ENCODE results near the gene GNA12. TPM values are rescaled to one million over a fixed set of nuclear protein-coding genes. Genes with fewer than 3 reads are reported as not detected.

GNA12 gene
- total RNA-seq, 1 experiment from 2014 or later = 35.5 TPM

GRCh38 chr7:2730846-2731770, 113.0 kb downstream of the GNA12 start:
- intact Hi-C loops (cut with micrococcal nuclease; ENCODE audit: unreplicated experiment) = no loop called here
- DNase-seq (ENCODE audit: low spot score) = no peak

GRCh38 chr7:2729893-2730716, 114.0 kb downstream of the GNA12 start:
- ChIA-PET POLR2A (ENCODE audit: low non-redundant PET) (no interaction called here), CTCF (no interaction called here)
- no peak for TF ChIP-seq EZH2 (IDR thresholded peaks at IDR 0.05; ENCODE audit: borderline replicate concordance, low read depth, low read length, poor library complexity, severe bottlenecking)
- no peak for TF ChIP-seq CTCF (conservative IDR thresholded peaks at IDR 0.05; ENCODE audit: low read depth, low read length)
- BruUV-seq (replicated peaks) = no TSS peak
- no peak overlapping the region for H3K27ac ChIP-seq (ENCODE audit: low read depth, low read length, poor library complexity, severe bottlenecking)
- H3K4me3 ChIP-seq (ENCODE audit: low read depth, low read length, poor library complexity, severe bottlenecking) = no peak overlapping the region
- peaks cover 6% of the 10 kb centered on the region for H3K4me1 ChIP-seq (ENCODE audit: insufficient read depth, low read length, poor library complexity, severe bottlenecking)
- no peaks in the 10 kb centered on the region for H3K9me3 ChIP-seq (ENCODE audit: low read depth, low read length, poor library complexity, severe bottlenecking)
- DNase-seq (ENCODE audit: low spot score) = no peak
- H3K27me3 ChIP-seq (replicated peaks; ENCODE audit: insufficient read depth, low read depth, low read length, poor library complexity) = no peaks in the 10 kb centered on the region
- H3K36me3 ChIP-seq (ENCODE audit: insufficient read depth, low read length, poor library complexity, severe bottlenecking) = no peaks in the 10 kb centered on the region
- intact Hi-C loops (cut with micrococcal nuclease; ENCODE audit: unreplicated experiment) = no loop called here

More at GRCh38 chr7:2730846-2731770, 113.0 kb downstream of the GNA12 start:
- H3K4me3 ChIP-seq (ENCODE audit: low read depth, low read length, poor library complexity, severe bottlenecking) = no peak overlapping the region
- POLR2A ChIA-PET (ENCODE audit: low non-redundant PET) = no interaction called here
- no peaks in the 10 kb centered on the region for H3K9me3 ChIP-seq (ENCODE audit: low read depth, low read length, poor library complexity, severe bottlenecking)
- TSS peak; percentile 13 for BruUV-seq (replicated peaks)
- H3K4me1 ChIP-seq (ENCODE audit: insufficient read depth, low read length, poor library complexity, severe bottlenecking) = peaks cover 9% of the 10 kb centered on the region
- TF ChIP-seq EZH2 (IDR thresholded peaks at IDR 0.05; ENCODE audit: borderline replicate concordance, low read depth, low read length, poor library complexity, severe bottlenecking) (no peak), CTCF (conservative IDR thresholded peaks at IDR 0.05; ENCODE audit: low read depth, low read length) (no peak)
- no peak overlapping the region for H3K27ac ChIP-seq (ENCODE audit: low read depth, low read length, poor library complexity, severe bottlenecking)
- H3K36me3 ChIP-seq (ENCODE audit: insufficient read depth, low read length, poor library complexity, severe bottlenecking) = no peaks in the 10 kb centered on the region
- H3K27me3 ChIP-seq (replicated peaks; ENCODE audit: insufficient read depth, low read depth, low read length, poor library complexity) = no peaks in the 10 kb centered on the region
- CTCF ChIA-PET = no interaction called here

DNA sequence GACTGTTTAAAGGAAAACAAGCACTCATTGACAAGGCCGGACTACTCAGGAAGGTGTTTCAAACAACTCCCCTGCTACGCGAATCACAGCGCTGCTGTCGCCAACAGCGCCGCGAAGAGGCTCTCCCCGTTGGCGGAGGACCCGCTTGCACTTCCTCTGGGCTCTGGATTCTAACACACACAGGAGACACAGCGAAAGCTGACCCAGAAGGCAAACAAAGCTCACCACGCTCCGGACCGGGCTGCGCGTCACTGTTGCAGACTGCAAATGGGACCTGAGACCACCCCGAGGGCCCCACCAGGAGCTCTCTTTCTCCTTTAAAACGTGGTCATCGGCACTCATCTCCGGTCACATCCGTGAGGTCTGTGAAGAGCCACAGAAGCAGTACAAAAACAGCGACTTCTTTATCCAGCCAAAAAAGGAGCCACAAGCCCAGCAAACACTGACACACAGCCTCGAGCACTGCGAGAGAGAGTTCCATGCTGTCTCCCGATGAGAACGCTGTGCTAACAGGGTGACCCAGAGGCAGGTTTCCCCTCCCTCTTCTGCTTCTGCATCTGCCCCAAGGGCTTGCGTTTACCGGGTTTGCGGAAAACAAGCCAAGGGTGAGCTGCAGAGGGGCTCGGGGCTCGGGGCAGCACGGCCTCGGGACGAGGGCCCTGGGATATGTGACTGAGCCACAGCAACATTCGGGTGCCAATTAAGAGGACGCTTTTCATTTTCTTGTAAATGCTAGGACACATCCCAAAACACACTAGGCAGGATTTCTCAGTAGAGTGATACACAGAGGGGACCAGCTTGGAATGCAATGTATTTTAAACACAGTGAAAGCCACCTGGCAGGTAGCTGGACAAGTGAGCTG, 114.8 kb downstream of the GNA12 start:
- H3K4me3 ChIP-seq (ENCODE audit: low read depth, low read length, poor library complexity, severe bottlenecking) = no peak overlapping the region
- H3K36me3 ChIP-seq (ENCODE audit: insufficient read depth, low read length, poor library complexity, severe bottlenecking) = no peaks in the 10 kb centered on the region
- H3K27ac ChIP-seq (ENCODE audit: low read depth, low read length, poor library complexity, severe bottlenecking) = no peak overlapping the region
- ChIA-PET CTCF (no interaction called here), POLR2A (ENCODE audit: low non-redundant PET) (no interaction called here)
- DNase-seq (ENCODE audit: low spot score) = no peak
- H3K27me3 ChIP-seq (replicated peaks; ENCODE audit: insufficient read depth, low read depth, low read length, poor library complexity) = no peaks in the 10 kb centered on the region
- H3K4me1 ChIP-seq (ENCODE audit: insufficient read depth, low read length, poor library complexity, severe bottlenecking) = no peaks in the 10 kb centered on the region
- no TSS peak for BruUV-seq (replicated peaks)
- intact Hi-C loops (cut with micrococcal nuclease; ENCODE audit: unreplicated experiment) = no loop called here
- no peak for TF ChIP-seq CTCF (conservative IDR thresholded peaks at IDR 0.05; ENCODE audit: low read depth, low read length)
- H3K9me3 ChIP-seq (ENCODE audit: low read depth, low read length, poor library complexity, severe bottlenecking) = no peaks in the 10 kb centered on the region

Data from A673 (cell line).